ENCODE data around the gene GAL.

DNA sequence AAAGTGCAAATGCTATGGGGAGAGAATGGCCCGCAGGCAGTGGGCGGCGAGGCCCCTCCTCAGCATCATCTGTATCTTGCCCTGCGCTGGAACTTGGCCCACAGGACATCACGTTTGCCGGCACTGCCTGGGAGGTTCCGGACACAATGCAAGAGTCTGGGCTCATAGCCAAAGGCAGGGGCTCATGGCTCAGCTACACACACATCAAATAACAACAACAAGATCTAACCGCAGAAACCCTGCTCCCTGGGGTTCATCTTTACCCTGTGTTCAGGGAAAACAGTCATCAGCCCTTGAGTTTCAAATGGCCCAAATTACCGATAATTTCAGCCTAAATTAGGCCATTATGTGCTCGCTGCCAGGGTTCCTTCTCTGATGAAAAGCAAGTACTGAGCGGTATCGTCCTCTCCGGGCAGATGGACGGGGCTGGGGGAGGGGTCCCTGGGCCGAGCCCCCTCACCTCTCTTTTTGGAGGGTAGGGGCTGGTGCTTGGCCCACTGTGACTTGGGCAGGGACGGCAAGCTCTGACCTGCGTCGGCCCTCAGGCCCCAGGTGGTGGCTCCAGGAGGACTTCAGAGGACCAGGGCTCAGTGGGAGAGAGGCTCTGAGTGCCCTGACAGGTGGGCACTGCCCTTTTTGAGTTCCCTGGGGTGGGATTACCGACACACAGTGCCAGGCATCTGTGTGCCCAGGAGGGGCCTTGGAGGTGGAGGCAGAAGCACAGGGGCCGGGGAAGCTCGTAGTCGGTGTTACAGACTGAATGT lies 25.0 kb upstream of the GAL start:
- no peak for TF ChIP-seq YY1 (IDR thresholded peaks at IDR 0.05; ENCODE audit: insufficient read depth, insufficient read length)
- no peak for TF ChIP-seq SUZ12 (IDR thresholded peaks at IDR 0.05; ENCODE audit: extremely low read depth, insufficient read depth, insufficient read length)
